Uterus (tissue), 4 donors: ENCODE results near the gene TBC1D14. TPM values are rescaled to one million over a fixed set of nuclear protein-coding genes. Genes with fewer than 3 reads are reported as not detected.

ENCODE experiments used
- DNase-seq, 2 donors: peaks; one replicate each; pipeline ENCODE4 v3.0.0-alpha.2; 2019 to 2020
- H3K27ac ChIP-seq, 2 donors: fragments of 200-600 bp; sonication (generic); 1 replicate in 1 of 2; 2 replicates in 1 of 2; pipeline ENCODE4 v1.5.1; 2016 to 2018
- H3K27me3 ChIP-seq, 2 donors: fragments of 200-600 bp; sonication (generic); one replicate each; pipeline ENCODE4 v1.5.1; 2018 to 2019; ENCODE audit warnings: control low read depth in 1 of 2
- H3K36me3 ChIP-seq, 2 donors: fragments of 200-600 bp; sonication (generic); one replicate each; pipeline ENCODE4 v1.5.1; 2019; ENCODE audit warnings: control low read depth in 1 of 2
- H3K4me1 ChIP-seq, 2 donors: fragments of 200-600 bp; sonication (generic); one replicate each; pipeline ENCODE4 v1.5.1; 2018 to 2019; ENCODE audit warnings: control low read depth in 1 of 2
- H3K4me3 ChIP-seq, 2 donors: fragments of 200-600 bp; sonication (generic); 1 replicate in 1 of 2; 2 replicates in 1 of 2; pipeline ENCODE4 v1.5.1; 2018 to 2019; ENCODE audit warnings: mild to moderate bottlenecking in 1 of 2
- H3K9me3 ChIP-seq, 2 donors: fragments of 200-600 bp; sonication (generic); one replicate each; pipeline ENCODE4 v1.5.1; 2019; ENCODE audit warnings: control low read depth in 1 of 2
- CTCF ChIP-seq, 4 experiments: fragments of 200-600 bp in 2 of 4; fragments of 450-650 bp in 2 of 4; sonication (generic) in 2 of 4; IDR thresholded peaks; one replicate each; pipeline ENCODE4 v1.5.1; 2016 to 2019; ENCODE audit warnings: antibody characterized with exemption in 4 of 4, mild to moderate bottlenecking in 2 of 4, moderate library complexity in 1 of 4
- POLR2A ChIP-seq, 2 donors: fragments of 450-650 bp; IDR thresholded peaks; one replicate each; pipeline ENCODE4 v1.6.1; 2016; ENCODE audit warnings: antibody characterized with exemption in 2 of 2, mild to moderate bottlenecking in 1 of 2, moderate library complexity in 1 of 2
- intact Hi-C: fragments of 100-400 bp; cut with DNase I; formaldehyde crosslinking; loops from one replicate; pipeline ENCODE4 v1.15.1; 2023; ENCODE audit warnings: low total_unique reads
- total RNA-seq, 4 donors: library from RNA; depleted of rRNA in 3 of 4; stranded (reverse); fragments of >200 nt in 3 of 4; gene quantifications; one replicate each; pipeline versions ENCODE4 v1.1.0 to v1.2.4, GENCODE V29; 2014 to 2023
- donor health status: DM: yes; HTN: yes; CAD: no.

TBC1D14 gene
- total RNA-seq, 4 donors from 2014 or later = 16.9 to 61.2 (median 28.1) TPM

DNA sequence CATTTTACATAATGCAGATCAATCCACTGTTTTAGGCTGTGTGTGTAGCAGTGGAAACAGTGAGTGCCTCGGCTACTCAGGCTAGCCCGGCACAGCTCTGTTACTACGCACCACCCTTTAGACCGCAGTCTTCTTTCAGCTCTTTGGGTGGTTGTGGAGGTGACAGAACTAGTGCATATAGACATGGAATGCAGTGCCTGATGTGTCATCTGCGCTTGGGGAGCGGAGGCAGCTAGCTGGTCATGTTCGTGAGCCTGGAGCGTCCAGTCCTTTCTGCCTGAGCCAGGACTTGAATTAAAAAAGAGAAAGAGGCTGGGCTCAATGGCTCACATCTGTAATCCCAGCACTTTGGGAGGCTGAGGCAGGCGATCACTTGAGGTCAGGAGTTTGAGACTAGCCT is 4.8 kb downstream of the TBC1D14 start:
- Histone ChIP-seq H3K36me3 (no peaks in the 10 kb centered on the region), H3K9me3 (no peaks in the 10 kb centered on the region), H3K27ac (no peak overlapping the region), H3K27me3 (no peaks in the 10 kb centered on the region), H3K4me1 (peaks cover 0 to 19% of the 10 kb centered on the region in 2 donors), H3K4me3 (no peak overlapping the region)
- no peak for DNase-seq
- no peak for TF ChIP-seq POLR2A (IDR thresholded peaks at IDR 0.05)
- TF ChIP-seq CTCF (IDR thresholded peaks at IDR 0.05) = no peak
- intact Hi-C loops = no loop called here

- H3K9me3 ChIP-seq = no peaks in the 10 kb centered on the region
Observed at GRCh38 chr4:6915041-6916005, 5.7 kb downstream of the TBC1D14 start.

DNA sequence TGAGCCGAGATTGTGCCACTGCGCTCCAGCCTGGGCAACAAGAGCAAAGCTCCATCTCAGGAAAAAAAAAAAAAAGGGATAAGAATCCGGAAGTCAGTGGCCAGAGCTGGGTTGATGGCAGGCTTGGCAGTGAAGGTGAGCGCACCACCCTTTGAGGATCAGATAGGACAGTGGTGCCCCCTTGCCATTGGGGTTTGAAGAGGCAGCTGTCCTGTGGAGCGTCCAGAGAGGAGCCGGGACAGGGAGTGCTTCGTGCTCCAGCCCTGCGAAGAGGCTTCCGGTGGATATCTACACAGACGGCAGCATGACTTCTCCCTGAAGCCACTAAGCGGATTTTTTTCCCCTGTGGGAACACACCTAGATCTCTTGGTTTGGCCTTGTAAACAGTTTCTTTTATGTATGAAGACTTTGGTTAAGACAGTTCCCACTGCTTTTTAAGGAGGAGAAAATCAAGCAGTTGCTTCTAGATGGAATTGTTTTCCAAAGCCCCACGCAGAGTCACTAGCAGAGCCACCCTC is 6.5 kb downstream of the TBC1D14 start:
- H3K4me1 ChIP-seq = peaks cover 0 to 11% of the 10 kb centered on the region in 2 donors
- intact Hi-C loops = no loop called here
- peak overlapping the region in 1 of 2 donors; percentile 21 for H3K27ac ChIP-seq

More at GRCh38 chr4:6915041-6916005, 5.7 kb downstream of the TBC1D14 start:
- no peak for DNase-seq
- Histone ChIP-seq H3K27me3 (no peaks in the 10 kb centered on the region), H3K4me1 (peaks cover 0 to 16% of the 10 kb centered on the region in 2 donors), H3K27ac (no peak overlapping the region), H3K36me3 (no peaks in the 10 kb centered on the region), H3K4me3 (no peak overlapping the region)
- intact Hi-C loops = no loop called here
- TF ChIP-seq CTCF (IDR thresholded peaks at IDR 0.05) = no peak
- no peak for TF ChIP-seq POLR2A (IDR thresholded peaks at IDR 0.05)

GRCh38 chr4:6916587-6917460 is 7.2 kb downstream of the TBC1D14 start:
- intact Hi-C loops = no loop called here
- H3K27ac ChIP-seq = peak overlapping the region; percentile 47 to 59
- H3K27me3 ChIP-seq = no peaks in the 10 kb centered on the region
- DNase-seq = peak in 1 of 2 donors; percentile 57
- TF ChIP-seq CTCF (IDR thresholded peaks at IDR 0.05) = no peak
- TF ChIP-seq POLR2A (IDR thresholded peaks at IDR 0.05) = no peak
- H3K9me3 ChIP-seq = no peaks in the 10 kb centered on the region
- no peak overlapping the region for H3K4me3 ChIP-seq
- peaks cover 0 to 11% of the 10 kb centered on the region in 2 donors for H3K4me1 ChIP-seq
- H3K36me3 ChIP-seq = no peaks in the 10 kb centered on the region

More for the DNA sequence above, 6.5 kb downstream of the TBC1D14 start:
- Histone ChIP-seq H3K9me3 (no peaks in the 10 kb centered on the region), H3K4me3 (no peak overlapping the region), H3K36me3 (no peaks in the 10 kb centered on the region), H3K27me3 (no peaks in the 10 kb centered on the region)
- TF ChIP-seq CTCF (IDR thresholded peaks at IDR 0.05) (no peak), POLR2A (IDR thresholded peaks at IDR 0.05) (no peak)
- no peak for DNase-seq
